DOHH2 (cell line): ENCODE data around the gene PUS10.

Experiments
- CTCF ChIP-seq: fragments of 200-600 bp; sonication (generic); IDR thresholded peaks from one replicate; pipeline ENCODE4 v1.5.1; 2014; ENCODE audit warnings: antibody characterized with exemption, mild to moderate bottlenecking, low read depth, low read length; ENCODE audit not compliant: poor library complexity, severe bottlenecking
- EZH2phosphoT487 ChIP-seq: fragments of 200-600 bp; sonication (generic); IDR thresholded peaks from 2 replicates; pipeline ENCODE4 v1.6.1; 2017; ENCODE audit warnings: borderline replicate concordance, mild to moderate bottlenecking, antibody characterized with exemption, low read length, moderate library complexity, mixed read lengths

DNA sequence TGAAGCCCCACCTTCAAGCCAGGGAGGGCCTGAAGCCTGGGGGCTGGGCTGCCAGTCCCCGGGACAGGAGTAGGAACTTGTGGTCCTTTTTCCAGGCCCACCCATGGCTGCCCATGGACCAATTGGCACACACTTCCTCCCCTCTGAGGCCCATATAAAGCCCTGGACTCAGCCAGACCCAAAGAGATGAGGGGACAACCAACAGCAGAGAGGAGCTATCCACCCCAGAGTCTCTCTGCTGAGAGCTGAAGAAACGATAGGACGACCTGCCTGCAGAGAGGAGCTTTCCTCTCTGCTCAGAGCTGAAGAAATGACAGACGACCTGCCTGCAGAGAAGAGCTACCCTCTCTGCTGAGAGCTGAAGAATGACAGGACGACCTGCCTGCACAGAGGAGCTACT is 44.4 kb downstream of the PUS10 start:
- TF ChIP-seq CTCF: no peak
- TF ChIP-seq EZH2phosphoT487: no peak
